PFSK-1 (cell line): Measurements from ENCODE around the gene CLEC12A.

Experiments
- FOXP2 ChIP-seq: optimal IDR thresholded peaks from 2 replicates; pipeline ENCODE3; 2011; ENCODE audit warnings: borderline replicate concordance, control low read depth, inconsistent platforms; ENCODE audit not compliant: insufficient read depth; ENCODE audit errors: extremely low read length, extremely low read depth
- POLR2AphosphoS5 ChIP-seq: IDR thresholded peaks from 2 replicates; pipeline ENCODE4 v1.6.1; 2012; ENCODE audit warnings: low read depth, mild to moderate bottlenecking, control low read depth, low read length, moderate library complexity
- REST ChIP-seq, 2 experiments: IDR thresholded peaks; 2 replicates each; pipeline versions ENCODE4 v1.6.1 to v1.8.0; 2011 to 2012; ENCODE audit warnings: low read depth in 2 of 2, low read length in 2 of 2, control low read depth in 1 of 2, inconsistent platforms in 1 of 2, mild to moderate bottlenecking in 1 of 2, moderate library complexity in 1 of 2; ENCODE audit not compliant: insufficient read depth in 1 of 2
- SIN3A ChIP-seq: IDR thresholded peaks from 2 replicates; pipeline ENCODE4 v1.6.1; 2012; ENCODE audit warnings: mild to moderate bottlenecking, low read length, moderate library complexity, borderline replicate concordance; ENCODE audit not compliant: insufficient read depth
- TAF1 ChIP-seq: IDR thresholded peaks from 2 replicates; pipeline ENCODE4 v1.6.1; 2012; ENCODE audit warnings: low read length, control low read depth, borderline replicate concordance; ENCODE audit not compliant: insufficient read depth

Gene CLEC12A

GRCh38 chr12:9948606-9949296, 22.5 kb upstream of the CLEC12A start:
- no peak for TF ChIP-seq SIN3A
- TF ChIP-seq TAF1, result no peak
- no peak for TF ChIP-seq FOXP2

- TF ChIP-seq FOXP2, result no peak
- no peak for TF ChIP-seq SIN3A
- no peak for TF ChIP-seq TAF1
- no peak for TF ChIP-seq POLR2AphosphoS5
Measured at GRCh38 chr12:9951026-9951675, 20.1 kb upstream of the CLEC12A start.

- TF ChIP-seq TAF1 (no peak), FOXP2 (no peak), REST (IDR thresholded peaks at IDR 0.05; ENCODE audit: insufficient read depth in 1 of 2, low read depth in 2 of 2, low read length in 2 of 2) (no peak), SIN3A (no peak)
Measured at GRCh38 chr12:9957834-9958233, 13.4 kb upstream of the CLEC12A start.

- TF ChIP-seq POLR2AphosphoS5 (no peak), SIN3A (no peak), FOXP2 (no peak), REST (IDR thresholded peaks at IDR 0.05; ENCODE audit: insufficient read depth in 1 of 2, low read depth in 2 of 2, low read length in 2 of 2) (no peak), TAF1 (no peak)
Measured at GRCh38 chr12:9960590-9960989, 10.6 kb upstream of the CLEC12A start.

- TF ChIP-seq FOXP2, result no peak
- TF ChIP-seq POLR2AphosphoS5, result no peak
- no peak for TF ChIP-seq REST (IDR thresholded peaks at IDR 0.05; ENCODE audit: insufficient read depth in 1 of 2, low read depth in 2 of 2, low read length in 2 of 2)
- no peak for TF ChIP-seq SIN3A
- no peak for TF ChIP-seq TAF1
Measured at GRCh38 chr12:9961106-9961505, 10.1 kb upstream of the CLEC12A start.

GRCh38 chr12:9961901-9962300, 9.3 kb upstream of the CLEC12A start:
- TF ChIP-seq POLR2AphosphoS5 (no peak), REST (IDR thresholded peaks at IDR 0.05; ENCODE audit: insufficient read depth in 1 of 2, low read depth in 2 of 2, low read length in 2 of 2) (no peak), FOXP2 (no peak), SIN3A (no peak), TAF1 (no peak)
